Caco-2 (cell line): ENCODE data around the gene PAPSS2. TPM values are rescaled to one million over a fixed set of nuclear protein-coding genes. Genes with fewer than 3 reads are reported as not detected.

Experiments used
- BruUV-seq: library from RNA; stranded (reverse); fragments of 400-500 nt; replicated peaks from 2 replicates; lab custom pipeline; 2021; lab: Mats Ljungman, UMichigan
- CTCF ChIA-PET: fragments of 300-600 bp; sonication (Branson Sonifier 250); formaldehyde crosslinking; loops from one replicate; lab custom pipeline; 2022; ENCODE audit warnings: antibody characterized with exemption; lab: Charles Lee
- POLR2A ChIA-PET: fragments of 300-600 bp; sonication (Branson Sonifier 250); formaldehyde crosslinking; loops from one replicate; lab custom pipeline; 2022; ENCODE audit warnings: antibody characterized with exemption; lab: Charles Lee
- DNase-seq, 2 experiments: peaks; one replicate each; pipeline versions ENCODE4 v3.0.0 to v3.0.0-alpha.2; 2020 to 2022
- H3K27me3 ChIP-seq: replicated peaks from 2 replicates; pipeline ENCODE4 v1.6.0; 2011; ENCODE audit warnings: low read length; ENCODE audit not compliant: control insufficient read depth, insufficient read depth
- H3K36me3 ChIP-seq: 2 replicates; pipeline ENCODE4 v1.5.1; 2011; ENCODE audit warnings: low read length; ENCODE audit not compliant: control insufficient read depth, insufficient read depth
- H3K4me1 ChIP-seq: fragments of 250-450 bp; sonication (Bioruptor Pico); 2 replicates; pipeline ENCODE4 v1.5.1; 2020; ENCODE audit warnings: mild to moderate bottlenecking
- H3K4me3 ChIP-seq: 2 replicates; pipeline ENCODE4 v1.5.1; 2011; ENCODE audit warnings: low read depth, mild to moderate bottlenecking, control low read depth, low read length
- H3K9me3 ChIP-seq: fragments of 250-450 bp; sonication (Bioruptor Pico); 2 replicates; pipeline ENCODE4 v1.5.1; 2020; ENCODE audit warnings: mild to moderate bottlenecking, moderate library complexity
- H3K27ac Mint-ChIP-seq: one replicate; pipeline ENCODE4 v1.8.0; 2022; ENCODE audit warnings: mixed read lengths; ENCODE audit not compliant: unreplicated experiment
- H3K27me3 Mint-ChIP-seq: one replicate; pipeline ENCODE4 v1.8.0; 2022; ENCODE audit warnings: mixed read lengths; ENCODE audit not compliant: insufficient read depth, unreplicated experiment
- H3K36me3 Mint-ChIP-seq: one replicate; pipeline ENCODE4 v1.8.0; 2022; ENCODE audit warnings: mild to moderate bottlenecking, mixed read lengths; ENCODE audit not compliant: insufficient read depth, unreplicated experiment
- H3K4me1 Mint-ChIP-seq: one replicate; pipeline ENCODE4 v1.8.0; 2022; ENCODE audit warnings: low read depth, mixed read lengths; ENCODE audit not compliant: unreplicated experiment
- H3K4me3 Mint-ChIP-seq: one replicate; pipeline ENCODE4 v1.8.0; 2022; ENCODE audit warnings: mild to moderate bottlenecking, moderate library complexity, mixed read lengths; ENCODE audit not compliant: unreplicated experiment
- H3K9me3 Mint-ChIP-seq: one replicate; pipeline ENCODE4 v1.8.0; 2022; ENCODE audit warnings: mixed read lengths; ENCODE audit not compliant: unreplicated experiment
- intact Hi-C: fragments of 100-400 bp; cut with micrococcal nuclease; formaldehyde crosslinking; loops from one replicate; pipeline ENCODE4 v1.10.0; 2022; ENCODE audit not compliant: unreplicated experiment
- total RNA-seq: library from RNA; stranded (reverse); gene quantifications from 2 replicates; pipeline ENCODE4 v1.2.3, GENCODE V29; 2022
- TF ChIP-seq, protein P1 (sequence below), 2 experiments: fragments of 200-600 bp in 1 of 2; IDR thresholded peaks; 1 replicate in 1 of 2; 2 replicates in 1 of 2; pipeline versions ENCODE4 v1.5.1 to v1.8.0; 2011 to 2022; ENCODE audit warnings: antibody characterized with exemption in 1 of 2, control low read depth in 1 of 2, inconsistent platforms in 1 of 2, low read depth in 1 of 2, low read length in 1 of 2, mild to moderate bottlenecking in 1 of 2, moderate library complexity in 1 of 2; ENCODE audit not compliant: insufficient read depth in 1 of 2, severe bottlenecking in 1 of 2, unreplicated experiment in 1 of 2

PAPSS2 gene
- total RNA-seq, 1 experiment from 2014 or later = 4.3 TPM

GRCh38 chr10:87723500-87723899 is 63.8 kb downstream of the PAPSS2 start:
- Mint-ChIP-seq H3K36me3 (no peaks in the 10 kb centered on the region), H3K4me1 (no peaks in the 10 kb centered on the region), H3K4me3 (no peak overlapping the region), H3K27ac (no peak overlapping the region), H3K9me3 (no peaks in the 10 kb centered on the region), H3K27me3 (no peaks in the 10 kb centered on the region)
- Histone ChIP-seq H3K4me3 (no peak overlapping the region), H3K36me3 (no peaks in the 10 kb centered on the region), H3K27me3 (no peaks in the 10 kb centered on the region), H3K4me1 (no peaks in the 10 kb centered on the region), H3K9me3 (no peaks in the 10 kb centered on the region)
- CTCF ChIA-PET = no interaction called here
- TF ChIP-seq, protein P1, sequence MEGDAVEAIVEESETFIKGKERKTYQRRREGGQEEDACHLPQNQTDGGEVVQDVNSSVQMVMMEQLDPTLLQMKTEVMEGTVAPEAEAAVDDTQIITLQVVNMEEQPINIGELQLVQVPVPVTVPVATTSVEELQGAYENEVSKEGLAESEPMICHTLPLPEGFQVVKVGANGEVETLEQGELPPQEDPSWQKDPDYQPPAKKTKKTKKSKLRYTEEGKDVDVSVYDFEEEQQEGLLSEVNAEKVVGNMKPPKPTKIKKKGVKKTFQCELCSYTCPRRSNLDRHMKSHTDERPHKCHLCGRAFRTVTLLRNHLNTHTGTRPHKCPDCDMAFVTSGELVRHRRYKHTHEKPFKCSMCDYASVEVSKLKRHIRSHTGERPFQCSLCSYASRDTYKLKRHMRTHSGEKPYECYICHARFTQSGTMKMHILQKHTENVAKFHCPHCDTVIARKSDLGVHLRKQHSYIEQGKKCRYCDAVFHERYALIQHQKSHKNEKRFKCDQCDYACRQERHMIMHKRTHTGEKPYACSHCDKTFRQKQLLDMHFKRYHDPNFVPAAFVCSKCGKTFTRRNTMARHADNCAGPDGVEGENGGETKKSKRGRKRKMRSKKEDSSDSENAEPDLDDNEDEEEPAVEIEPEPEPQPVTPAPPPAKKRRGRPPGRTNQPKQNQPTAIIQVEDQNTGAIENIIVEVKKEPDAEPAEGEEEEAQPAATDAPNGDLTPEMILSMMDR (IDR thresholded peaks at IDR 0.05; ENCODE audit: insufficient read depth in 1 of 2, low read depth in 1 of 2, low read length in 1 of 2, severe bottlenecking in 1 of 2, unreplicated experiment in 1 of 2) = no peak
- no TSS peak for BruUV-seq
- POLR2A ChIA-PET = no interaction called here
- intact Hi-C loops = no loop called here
- no peak for DNase-seq

DNA sequence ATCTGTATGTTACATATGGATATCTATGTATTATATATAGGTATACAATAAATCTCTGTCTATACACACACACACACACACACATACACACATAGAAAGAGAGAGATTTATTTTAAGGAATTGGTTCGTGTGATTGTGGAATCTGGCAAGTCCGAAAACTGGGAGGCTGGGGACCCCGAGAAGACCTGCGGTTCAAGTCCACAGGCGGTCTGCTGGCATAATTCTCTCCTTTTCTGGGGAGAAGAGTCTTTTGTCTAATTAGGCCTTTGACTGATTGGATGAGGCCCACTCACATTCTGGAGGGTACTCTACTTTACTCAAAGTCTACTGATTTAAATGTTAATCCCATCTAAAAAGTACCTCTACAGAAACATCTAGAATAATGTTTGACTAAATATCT is 65.1 kb downstream of the PAPSS2 start:
- intact Hi-C loops = no loop called here
- H3K9me3 Mint-ChIP-seq = no peaks in the 10 kb centered on the region
- H3K9me3 ChIP-seq = no peaks in the 10 kb centered on the region
- H3K4me1 ChIP-seq = no peaks in the 10 kb centered on the region
- CTCF ChIA-PET = no interaction called here
- H3K27me3 ChIP-seq = no peaks in the 10 kb centered on the region
- H3K27me3 Mint-ChIP-seq = no peaks in the 10 kb centered on the region
- H3K36me3 Mint-ChIP-seq = no peaks in the 10 kb centered on the region
- BruUV-seq = no TSS peak
- no peaks in the 10 kb centered on the region for H3K36me3 ChIP-seq
- H3K4me3 ChIP-seq = no peak overlapping the region
- H3K27ac Mint-ChIP-seq = no peak overlapping the region
- DNase-seq = no peak
- POLR2A ChIA-PET = no interaction called here
- TF ChIP-seq, protein P1 (IDR thresholded peaks at IDR 0.05; ENCODE audit: insufficient read depth in 1 of 2, low read depth in 1 of 2, low read length in 1 of 2, severe bottlenecking in 1 of 2, unreplicated experiment in 1 of 2) = no peak
- no peaks in the 10 kb centered on the region for H3K4me1 Mint-ChIP-seq
- no peak overlapping the region for H3K4me3 Mint-ChIP-seq

DNA sequence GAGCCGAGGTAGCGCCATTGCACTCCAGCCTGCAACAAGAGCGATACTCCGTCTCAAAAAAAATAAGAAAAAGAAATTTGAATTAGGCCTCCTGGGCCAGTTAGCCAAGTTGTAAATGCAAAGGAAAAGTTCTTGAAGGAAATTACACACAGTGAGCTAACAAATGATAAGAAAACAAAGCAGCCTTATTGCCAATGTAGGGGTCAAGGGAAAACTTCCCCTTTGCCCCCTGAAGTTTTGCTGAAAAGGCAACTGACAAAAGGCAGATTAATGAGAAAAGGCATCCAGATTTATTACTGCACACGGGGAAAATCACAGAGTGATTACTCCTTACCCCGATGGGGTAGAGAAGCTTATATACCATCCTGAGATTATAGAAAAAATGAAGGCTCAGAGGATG is 70.3 kb downstream of the PAPSS2 start:
- ChIA-PET POLR2A (no interaction called here), CTCF (no interaction called here)
- H3K36me3 ChIP-seq = no peaks in the 10 kb centered on the region
- H3K4me1 Mint-ChIP-seq = no peaks in the 10 kb centered on the region
- DNase-seq = no peak
- no peaks in the 10 kb centered on the region for H3K36me3 Mint-ChIP-seq
- TF ChIP-seq, protein P1 (IDR thresholded peaks at IDR 0.05; ENCODE audit: insufficient read depth in 1 of 2, low read depth in 1 of 2, low read length in 1 of 2, severe bottlenecking in 1 of 2, unreplicated experiment in 1 of 2) = no peak
- H3K4me3 ChIP-seq = no peak overlapping the region
- no peaks in the 10 kb centered on the region for H3K27me3 Mint-ChIP-seq
- BruUV-seq = no TSS peak
- 0 out of 2 replicates have a peak, but pooled peaks cover 4% of the 10 kb centered on the region for H3K4me1 ChIP-seq
- intact Hi-C loops = no loop called here
- H3K9me3 ChIP-seq = no peaks in the 10 kb centered on the region
- H3K27me3 ChIP-seq = no peaks in the 10 kb centered on the region
- H3K4me3 Mint-ChIP-seq = no peak overlapping the region
- H3K9me3 Mint-ChIP-seq = no peaks in the 10 kb centered on the region
- H3K27ac Mint-ChIP-seq = no peak overlapping the region
